HAP-1 (cell line): ENCODE data around the gene PGAM2.

Experiments
- DNase-seq, 2 experiments: peaks; one replicate each; pipeline ENCODE4 v3.0.0-alpha.2; 2016 to 2020; ENCODE audit warnings: low spot score in 2 of 2
- H3K27me3 ChIP-seq: fragments of 250-450 bp; sonication (Bioruptor Pico); 2 replicates; pipeline ENCODE4 v1.5.1; 2020; ENCODE audit warnings: low read depth, mild to moderate bottlenecking, moderate library complexity
- H3K36me3 ChIP-seq: fragments of 250-450 bp; sonication (Bioruptor Pico); replicated peaks from 2 replicates; pipeline ENCODE4 v1.5.1; 2020; ENCODE audit warnings: mild to moderate bottlenecking
- H3K4me1 ChIP-seq: fragments of 250-450 bp; sonication (Bioruptor Pico); 2 replicates; pipeline ENCODE4 v1.5.1; 2020; ENCODE audit warnings: mild to moderate bottlenecking
- H3K4me3 ChIP-seq: fragments of 250-450 bp; sonication (Bioruptor Pico); 2 replicates; pipeline ENCODE4 v1.5.1; 2020; ENCODE audit warnings: mild to moderate bottlenecking, moderate library complexity
- H3K9me3 ChIP-seq: fragments of 250-450 bp; sonication (Bioruptor Pico); 2 replicates; pipeline ENCODE4 v1.5.1; 2020; ENCODE audit warnings: mild to moderate bottlenecking, moderate library complexity
- in situ Hi-C: fragments of 300-500 bp; cut with MboI; formaldehyde crosslinking; loops from 3 replicates; pipeline ENCODE4 v1.14.3; 2020; ENCODE audit warnings: low sequenced_read_pairs, inconsistent platforms, mixed read lengths

PGAM2 gene

DNA sequence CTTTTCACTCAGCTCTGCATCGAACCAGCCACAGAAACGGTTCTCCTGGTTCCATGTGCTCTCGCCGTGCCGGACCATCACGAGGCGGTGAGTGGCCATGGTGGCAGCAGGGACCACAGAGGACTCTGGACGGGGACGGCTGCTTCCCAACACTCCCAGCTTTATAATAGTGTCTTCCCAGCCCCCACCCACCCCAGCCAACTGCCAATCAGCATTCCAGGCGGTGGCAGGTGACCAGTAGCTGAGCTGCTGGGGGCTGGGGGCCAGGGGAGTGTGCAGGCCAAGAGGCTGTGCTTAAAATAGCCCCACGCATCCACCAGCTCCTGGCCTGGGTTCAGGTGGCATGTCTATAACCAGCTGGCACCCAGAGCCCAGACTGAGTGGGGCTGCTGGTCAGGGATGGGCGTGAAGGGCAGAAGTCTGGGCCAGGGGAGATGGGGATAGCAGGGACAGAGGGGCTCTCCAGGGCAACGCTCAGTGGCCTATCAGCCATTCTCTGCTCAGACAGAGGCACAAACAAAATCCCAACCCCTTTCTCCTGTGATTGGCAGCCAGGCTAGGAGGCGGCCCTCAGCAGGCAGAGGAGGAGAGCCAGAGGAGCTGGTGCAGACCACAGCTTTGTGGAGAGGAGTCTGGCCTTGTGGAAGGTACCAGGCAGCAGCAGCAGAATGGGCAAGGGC is at the start of gene PGAM2:
Gene PGAM2, minus strand, starts transcription at position 137 of the 680 bp plus-strand sequence. Its CDS starts 38 bp downstream, at position 99.
- in situ Hi-C loops: no loop called here
- DNase-seq: peak in 1 of 2 experiments; percentile 46
- Histone ChIP-seq H3K27me3 (no peaks in the 10 kb centered on the region), H3K4me1 (peaks cover 10% of the 10 kb centered on the region), H3K4me3 (no peak within 1 kb of the TSS), H3K9me3 (no peaks in the 10 kb centered on the region), H3K36me3 (peaks cover 16% of the 10 kb centered on the region)

DNA sequence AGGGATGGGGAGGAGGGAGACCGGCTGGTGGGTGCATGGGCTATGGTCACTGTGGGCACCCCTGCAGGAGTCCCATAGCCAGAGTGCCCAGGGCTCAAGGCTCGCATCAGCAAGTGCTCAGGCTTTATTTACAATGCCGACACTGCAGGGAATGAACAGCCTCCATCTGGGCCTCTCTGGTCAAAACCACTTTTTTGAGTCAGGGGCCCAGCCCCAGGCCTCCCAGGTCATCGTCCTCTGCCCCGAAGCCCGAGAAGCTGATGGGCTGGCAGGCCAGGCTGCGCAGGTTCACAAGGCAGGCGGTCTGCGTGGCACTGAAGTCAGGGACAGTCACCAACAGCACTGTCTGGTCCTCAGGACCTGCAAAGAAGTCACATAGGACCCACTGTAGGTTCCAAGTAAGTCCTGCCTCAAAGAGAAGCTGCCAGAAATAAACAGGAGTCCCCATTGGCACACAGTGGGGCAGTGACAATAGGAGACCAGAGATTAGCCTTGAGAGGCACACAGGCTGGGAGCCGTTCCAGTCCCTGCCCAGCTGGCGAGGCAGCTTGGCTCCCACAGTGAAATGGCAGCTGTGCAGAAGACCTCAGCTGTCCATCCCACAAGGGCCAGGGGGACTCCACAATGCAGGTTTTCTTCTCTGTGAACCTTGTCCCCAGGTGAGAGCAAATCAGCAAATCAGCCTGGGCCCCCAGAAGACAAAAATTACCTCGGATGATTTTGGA is 49.4 kb upstream of the PGAM2 start:
- Histone ChIP-seq H3K4me1 (no peaks in the 10 kb centered on the region), H3K27me3 (no peaks in the 10 kb centered on the region), H3K4me3 (no peak overlapping the region), H3K36me3 (peaks cover 50% of the 10 kb centered on the region), H3K9me3 (no peaks in the 10 kb centered on the region)
- in situ Hi-C loops: no loop called here
- DNase-seq: no peak

DNA sequence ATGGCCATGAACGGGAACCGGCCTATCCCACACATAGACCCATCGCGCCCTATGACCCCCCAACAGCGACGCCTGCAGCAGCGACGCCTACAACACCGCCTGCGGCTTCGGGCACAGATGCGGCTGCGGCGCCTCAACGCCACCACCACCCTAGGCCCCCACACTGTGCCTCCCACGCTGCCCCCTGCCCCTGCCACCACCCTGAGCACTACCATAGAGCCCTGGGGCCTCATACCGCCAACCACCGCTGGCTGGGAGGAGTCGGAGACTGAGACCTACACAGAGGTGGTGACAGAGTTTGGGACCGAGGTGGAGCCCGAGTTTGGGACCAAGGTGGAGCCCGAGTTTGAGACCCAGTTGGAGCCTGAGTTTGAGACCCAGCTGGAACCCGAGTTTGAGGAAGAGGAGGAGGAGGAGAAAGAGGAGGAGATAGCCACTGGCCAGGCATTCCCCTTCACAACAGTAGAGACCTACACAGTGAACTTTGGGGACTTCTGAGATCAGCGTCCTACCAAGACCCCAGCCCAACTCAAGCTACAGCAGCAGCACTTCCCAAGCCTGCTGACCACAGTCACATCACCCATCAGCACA is 48.5 kb upstream of the PGAM2 start:
- Histone ChIP-seq H3K27me3 (no peaks in the 10 kb centered on the region), H3K4me1 (no peaks in the 10 kb centered on the region), H3K9me3 (no peaks in the 10 kb centered on the region), H3K36me3 (peaks cover 43% of the 10 kb centered on the region), H3K4me3 (no peak overlapping the region)
- in situ Hi-C loops: no loop called here
- DNase-seq: no peak

DNA sequence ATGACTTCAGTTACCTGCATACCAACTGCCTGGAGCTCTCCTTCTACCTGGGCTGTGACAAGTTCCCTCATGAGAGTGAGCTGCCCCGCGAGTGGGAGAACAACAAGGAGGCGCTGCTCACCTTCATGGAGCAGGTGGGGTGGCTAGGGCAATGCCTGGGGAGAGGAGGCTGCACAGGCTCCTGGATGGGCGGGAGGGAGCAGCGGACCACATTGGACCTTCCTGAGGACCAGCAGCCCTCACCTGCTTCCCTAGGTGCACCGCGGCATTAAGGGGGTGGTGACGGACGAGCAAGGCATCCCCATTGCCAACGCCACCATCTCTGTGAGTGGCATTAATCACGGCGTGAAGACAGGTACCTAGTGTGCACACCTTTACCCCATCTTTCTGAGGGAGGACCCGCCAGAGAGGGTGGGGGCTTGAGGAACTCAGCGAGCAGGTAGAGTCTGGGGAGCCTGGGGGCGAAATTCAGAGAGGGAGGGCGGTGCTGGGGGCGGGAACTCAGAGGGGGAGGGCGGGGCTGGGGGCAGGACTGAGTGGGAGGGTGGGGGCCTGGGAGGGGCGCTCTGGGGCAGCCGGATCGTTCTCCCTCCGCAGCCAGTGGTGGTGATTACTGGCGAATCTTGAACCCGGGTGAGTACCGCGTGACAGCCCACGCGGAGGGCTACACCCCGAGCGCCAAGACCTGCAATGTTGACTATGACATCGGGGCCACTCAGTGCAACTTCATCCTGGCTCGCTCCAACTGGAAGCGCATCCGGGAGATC is 47.8 kb upstream of the PGAM2 start:
- no peak for DNase-seq
- peaks cover 38% of the 10 kb centered on the region for H3K36me3 ChIP-seq

DNA sequence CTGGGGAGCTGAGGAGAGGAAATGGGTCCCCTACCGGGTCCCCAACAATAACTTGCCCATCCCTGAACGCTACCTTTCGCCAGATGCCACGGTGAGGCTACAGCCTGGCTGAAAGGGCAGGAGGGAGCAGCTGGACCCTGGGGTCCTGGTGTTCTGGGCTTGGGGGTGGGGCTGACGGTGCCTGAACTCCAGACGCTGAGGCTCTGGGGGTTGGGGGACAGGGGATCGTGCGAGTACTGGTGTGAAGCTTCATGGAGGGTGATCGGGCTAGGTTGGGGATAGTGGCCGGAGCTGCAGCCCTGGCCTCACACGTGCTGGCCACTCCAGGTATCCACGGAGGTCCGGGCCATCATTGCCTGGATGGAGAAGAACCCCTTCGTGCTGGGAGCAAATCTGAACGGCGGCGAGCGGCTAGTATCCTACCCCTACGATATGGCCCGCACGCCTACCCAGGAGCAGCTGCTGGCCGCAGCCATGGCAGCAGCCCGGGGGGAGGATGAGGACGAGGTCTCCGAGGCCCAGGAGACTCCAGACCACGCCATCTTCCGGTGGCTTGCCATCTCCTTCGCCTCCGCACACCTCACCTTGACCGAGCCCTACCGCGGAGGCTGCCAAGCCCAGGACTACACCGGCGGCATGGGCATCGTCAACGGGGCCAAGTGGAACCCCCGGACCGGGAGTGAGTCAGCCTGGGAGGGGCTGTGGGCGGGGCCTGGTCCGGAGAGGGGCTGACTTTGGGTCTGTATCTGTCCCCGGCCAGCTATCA is 47.0 kb upstream of the PGAM2 start:
- Histone ChIP-seq H3K9me3 (no peaks in the 10 kb centered on the region), H3K36me3 (peaks cover 30% of the 10 kb centered on the region), H3K27me3 (no peaks in the 10 kb centered on the region), H3K4me3 (no peak overlapping the region), H3K4me1 (no peaks in the 10 kb centered on the region)
- DNase-seq: no peak
- in situ Hi-C loops: no loop called here

More for the DNA sequence above, 47.8 kb upstream of the PGAM2 start:
- Histone ChIP-seq H3K9me3 (no peaks in the 10 kb centered on the region), H3K4me3 (no peak overlapping the region), H3K4me1 (no peaks in the 10 kb centered on the region), H3K27me3 (no peaks in the 10 kb centered on the region)
- in situ Hi-C loops: no loop called here

DNA sequence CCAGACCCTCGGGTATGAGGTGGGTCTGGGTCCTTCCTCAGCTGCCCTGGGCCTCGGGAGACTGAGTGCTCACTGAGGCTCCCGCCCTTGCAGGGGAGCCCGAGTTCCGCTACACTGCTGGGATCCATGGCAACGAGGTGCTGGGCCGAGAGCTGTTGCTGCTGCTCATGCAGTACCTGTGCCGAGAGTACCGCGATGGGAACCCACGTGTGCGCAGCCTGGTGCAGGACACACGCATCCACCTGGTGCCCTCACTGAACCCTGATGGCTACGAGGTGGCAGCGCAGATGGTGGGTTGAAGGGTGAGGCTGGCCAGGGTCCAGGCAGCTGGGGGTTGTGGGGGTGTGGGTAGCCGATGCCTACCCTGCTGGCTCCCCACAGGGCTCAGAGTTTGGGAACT is 46.4 kb upstream of the PGAM2 start:
- peaks cover 24% of the 10 kb centered on the region for H3K36me3 ChIP-seq
- DNase-seq: no peak
- no peak overlapping the region for H3K4me3 ChIP-seq
- H3K27me3 ChIP-seq: no peaks in the 10 kb centered on the region
- no peaks in the 10 kb centered on the region for H3K9me3 ChIP-seq
- no peaks in the 10 kb centered on the region for H3K4me1 ChIP-seq
- in situ Hi-C loops: no loop called here

DNA sequence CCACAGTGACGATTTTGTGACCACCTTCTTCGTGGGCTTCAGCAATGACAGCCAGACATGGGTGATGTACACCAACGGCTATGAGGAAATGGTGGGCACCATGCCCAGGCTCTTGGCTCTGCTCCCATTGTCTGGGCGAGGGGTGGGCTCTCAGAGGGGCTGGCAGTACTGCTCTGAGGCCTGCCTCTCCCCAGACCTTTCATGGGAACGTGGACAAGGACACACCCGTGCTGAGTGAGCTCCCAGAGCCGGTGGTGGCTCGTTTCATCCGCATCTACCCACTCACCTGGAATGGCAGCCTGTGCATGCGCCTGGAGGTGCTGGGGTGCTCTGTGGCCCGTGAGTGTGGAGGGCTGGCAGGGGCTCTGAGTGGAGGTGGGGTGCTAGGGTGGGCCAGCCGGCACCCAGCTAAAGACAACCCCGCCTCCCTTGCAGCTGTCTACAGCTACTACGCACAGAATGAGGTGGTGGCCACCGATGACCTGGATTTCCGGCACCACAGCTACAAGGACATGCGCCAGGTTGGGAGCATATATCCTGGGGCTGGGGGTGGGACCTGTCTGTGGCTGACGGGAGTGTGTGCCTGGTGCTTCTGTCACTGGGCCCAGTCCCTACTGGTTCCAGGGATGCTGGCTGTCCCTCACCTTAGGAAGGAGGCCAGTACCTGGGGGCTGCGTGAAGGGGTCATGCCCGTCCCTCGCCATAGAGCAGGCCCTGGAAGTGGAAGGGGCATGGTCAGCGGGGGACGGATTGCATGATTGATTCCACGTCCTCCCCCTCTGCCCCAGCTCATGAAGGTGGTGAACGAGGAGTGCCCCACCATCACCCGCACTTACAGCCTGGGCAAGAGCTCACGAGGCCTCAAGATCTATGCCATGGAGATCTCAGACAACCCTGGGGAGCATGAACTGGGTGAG is 45.6 kb upstream of the PGAM2 start:
- Histone ChIP-seq H3K4me3 (no peak overlapping the region), H3K4me1 (no peaks in the 10 kb centered on the region), H3K36me3 (peaks cover 17% of the 10 kb centered on the region), H3K9me3 (no peaks in the 10 kb centered on the region), H3K27me3 (no peaks in the 10 kb centered on the region)
- DNase-seq: no peak
- in situ Hi-C loops: no loop called here

DNA sequence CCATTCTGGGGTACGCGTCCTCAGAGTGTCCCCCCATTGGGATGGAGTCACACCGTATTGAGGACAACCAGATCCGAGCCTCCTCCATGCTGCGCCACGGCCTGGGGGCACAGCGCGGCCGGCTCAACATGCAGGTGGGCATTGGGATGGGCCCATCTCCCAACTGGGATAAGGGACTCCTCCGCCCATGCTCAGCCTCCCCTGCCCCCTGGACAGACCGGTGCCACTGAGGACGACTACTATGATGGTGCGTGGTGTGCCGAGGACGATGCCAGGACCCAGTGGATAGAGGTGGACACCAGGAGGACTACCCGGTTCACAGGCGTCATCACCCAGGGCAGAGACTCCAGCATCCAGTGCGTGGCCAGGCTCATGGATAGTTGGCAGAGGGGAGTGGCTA is 44.6 kb upstream of the PGAM2 start:
- DNase-seq: no peak
- no peaks in the 10 kb centered on the region for H3K9me3 ChIP-seq
- no peaks in the 10 kb centered on the region for H3K27me3 ChIP-seq
- no peak overlapping the region for H3K4me3 ChIP-seq
- no peaks in the 10 kb centered on the region for H3K4me1 ChIP-seq
- in situ Hi-C loops: no loop called here
- peaks cover 7% of the 10 kb centered on the region for H3K36me3 ChIP-seq

DNA sequence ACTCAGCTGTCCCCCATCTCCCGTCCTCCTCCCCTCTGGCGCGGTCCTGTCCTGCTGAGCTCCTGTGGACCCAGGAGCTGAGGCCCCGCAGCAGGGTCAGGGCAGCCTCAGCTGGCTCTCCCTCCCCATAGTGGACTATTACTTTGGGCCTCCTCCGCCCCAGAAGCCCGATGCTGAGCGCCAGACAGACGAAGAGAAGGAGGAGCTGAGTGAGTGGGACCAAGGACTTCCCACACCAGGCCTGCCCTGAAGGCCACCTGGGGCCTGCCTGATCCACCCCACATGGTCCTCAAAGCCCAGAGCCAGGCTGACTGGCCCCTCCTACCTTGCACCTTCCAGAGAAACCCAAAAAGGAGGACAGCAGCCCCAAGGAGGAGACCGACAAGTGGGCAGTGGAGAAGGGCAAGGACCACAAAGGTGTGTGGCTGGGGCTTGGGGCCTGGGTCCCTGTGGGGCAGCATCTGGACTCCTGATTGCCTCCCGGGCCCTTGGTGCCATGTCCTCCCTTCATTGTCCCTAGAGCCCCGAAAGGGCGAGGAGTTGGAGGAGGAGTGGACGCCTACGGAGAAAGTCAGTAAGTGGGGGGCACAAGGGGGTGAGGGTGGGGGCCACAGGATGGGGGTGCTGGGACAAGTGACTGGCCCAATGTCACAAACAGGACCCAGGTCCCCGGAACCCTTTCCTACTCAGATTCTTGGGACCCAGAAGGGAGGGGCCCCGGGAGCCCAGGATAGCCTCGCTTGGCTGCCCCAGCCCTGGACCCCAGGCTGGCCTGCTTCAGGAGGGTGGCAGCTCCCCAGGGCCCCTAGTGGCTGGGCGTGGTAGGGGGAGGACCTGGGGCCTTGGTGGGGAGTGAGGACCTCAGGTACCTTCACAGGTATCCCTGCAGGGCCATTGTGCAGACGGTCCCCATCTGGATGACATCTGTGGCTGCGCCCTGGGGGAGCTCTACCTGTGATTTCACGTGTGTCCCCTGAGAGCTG is 43.7 kb upstream of the PGAM2 start:
- no peaks in the 10 kb centered on the region for H3K27me3 ChIP-seq
- no peak overlapping the region for H3K4me3 ChIP-seq
- no peaks in the 10 kb centered on the region for H3K9me3 ChIP-seq
- DNase-seq: no peak
- in situ Hi-C loops: no loop called here
- no peaks in the 10 kb centered on the region for H3K36me3 ChIP-seq
- no peaks in the 10 kb centered on the region for H3K4me1 ChIP-seq

DNA sequence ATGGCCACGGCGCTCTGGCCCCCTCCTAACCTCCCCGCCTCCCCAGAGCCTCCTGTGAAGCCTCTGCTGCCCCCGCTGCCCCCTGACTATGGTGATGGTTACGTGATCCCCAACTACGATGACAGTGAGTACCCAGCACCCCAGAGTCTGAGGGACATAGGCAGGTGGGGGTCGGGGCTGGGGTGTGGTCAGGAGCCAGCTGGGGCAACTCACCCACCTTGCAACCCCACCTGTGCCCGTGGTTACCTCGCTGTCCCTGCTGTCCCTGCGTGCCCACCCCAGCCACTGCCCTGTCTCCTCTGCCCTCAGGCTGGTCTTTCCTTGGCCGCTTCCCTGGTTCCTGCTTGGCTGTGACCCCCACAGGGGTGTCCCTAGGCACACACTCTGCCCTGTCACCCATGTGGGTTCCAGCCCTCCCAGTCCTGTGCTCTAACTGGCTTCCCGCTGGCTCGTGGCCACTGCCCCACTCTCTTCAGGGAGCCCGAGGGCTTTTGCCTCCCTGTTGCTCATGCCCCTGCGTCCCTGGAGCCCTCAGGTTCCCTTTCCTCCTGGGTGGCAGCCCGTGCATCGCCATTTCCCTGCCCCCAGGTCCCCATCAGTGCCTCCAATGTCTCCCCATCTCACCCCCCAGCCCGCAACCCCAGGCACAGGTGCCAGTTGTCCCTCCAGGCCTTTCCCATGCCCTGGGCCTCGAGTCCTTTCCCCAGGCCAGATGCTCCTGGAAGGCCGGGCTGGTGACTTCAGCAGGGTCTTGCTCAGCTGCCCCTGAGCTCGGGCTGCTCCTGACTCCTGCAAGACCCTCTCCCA is 42.8 kb upstream of the PGAM2 start:
- Histone ChIP-seq H3K9me3 (no peaks in the 10 kb centered on the region), H3K4me3 (no peak overlapping the region), H3K4me1 (no peaks in the 10 kb centered on the region), H3K36me3 (no peaks in the 10 kb centered on the region), H3K27me3 (no peaks in the 10 kb centered on the region)
- in situ Hi-C loops: no loop called here
- no peak for DNase-seq
